HepG2 (cell line): ENCODE data around the gene VPS11. TPM values are rescaled to one million over a fixed set of nuclear protein-coding genes. Genes with fewer than 3 reads are reported as not detected.
A peak's percentile ranks its signal among the peaks of the same experiment; 100 is the strongest.

Experiments
- ARID2 ChIP-seq: sonication (generic); formaldehyde crosslinking; IDR thresholded peaks from 2 replicates; pipeline ENCODE4 v1.8.1; 2022; ENCODE audit warnings: mild to moderate bottlenecking, missing genetic modification reagents, borderline replicate concordance
- FOXK1 ChIP-seq: sonication (generic); formaldehyde crosslinking; IDR thresholded peaks from 2 replicates; pipeline ENCODE4 v1.4.0; 2020; ENCODE audit warnings: low read depth, missing genetic modification reagents, borderline replicate concordance
- GRHL1 ChIP-seq: sonication (generic); formaldehyde crosslinking; conservative IDR thresholded peaks from 2 replicates; pipeline ENCODE4 v1.8.0; 2022; ENCODE audit warnings: missing genetic modification reagents
- HIVEP1 ChIP-seq: sonication (generic); formaldehyde crosslinking; IDR thresholded peaks from 2 replicates; pipeline ENCODE4 v1.4.0; 2020; ENCODE audit warnings: mild to moderate bottlenecking, missing genetic modification reagents
- KDM5B ChIP-seq: sonication (generic); formaldehyde crosslinking; IDR thresholded peaks from 2 replicates; pipeline ENCODE4 v1.4.0; 2020; ENCODE audit warnings: missing genetic modification reagents, mild to moderate bottlenecking, borderline replicate concordance
- MATR3 ChIP-seq: sonication (generic); formaldehyde crosslinking; IDR thresholded peaks from 2 replicates; pipeline ENCODE4 v1.4.0; 2020; ENCODE audit warnings: missing genetic modification reagents
- NCOA5 ChIP-seq: sonication (generic); formaldehyde crosslinking; IDR thresholded peaks from 2 replicates; pipeline ENCODE4 v1.4.0; 2020; ENCODE audit warnings: missing genetic modification reagents
- NR0B2 ChIP-seq: sonication (generic); formaldehyde crosslinking; IDR thresholded peaks from 2 replicates; pipeline ENCODE4 v1.4.0; 2020; ENCODE audit warnings: mild to moderate bottlenecking, missing genetic modification reagents
- PHF21A ChIP-seq: sonication (generic); formaldehyde crosslinking; IDR thresholded peaks from 2 replicates; pipeline ENCODE4 v1.5.0; 2020; ENCODE audit warnings: mild to moderate bottlenecking, missing genetic modification reagents
- PLRG1 ChIP-seq: fragments of 450-650 bp; conservative IDR thresholded peaks from 2 replicates; pipeline ENCODE4 v1.6.1; 2016
- POLR2AphosphoS5 ChIP-seq: IDR thresholded peaks from 2 replicates; pipeline ENCODE4 v1.6.1; 2012; ENCODE audit warnings: low read depth, low read length
- SETDB1 ChIP-seq: sonication (generic); formaldehyde crosslinking; IDR thresholded peaks from 2 replicates; pipeline ENCODE4 v1.5.1; 2020; ENCODE audit warnings: missing genetic modification reagents, mild to moderate bottlenecking, borderline replicate concordance
- STAT6 ChIP-seq: sonication (generic); formaldehyde crosslinking; IDR thresholded peaks from 2 replicates; pipeline ENCODE4 v1.4.0; 2020; ENCODE audit warnings: missing genetic modification reagents, mild to moderate bottlenecking, borderline replicate concordance
- TBL1XR1 ChIP-seq: fragments of 150-350 bp; IDR thresholded peaks from 2 replicates; pipeline ENCODE4 v1.6.1; 2014; ENCODE audit warnings: borderline replicate concordance, low read length; ENCODE audit not compliant: partially characterized antibody
- THYN1 ChIP-seq: sonication (generic); formaldehyde crosslinking; IDR thresholded peaks from 2 replicates; pipeline ENCODE4 v1.8.1; 2023; ENCODE audit warnings: low read depth, mild to moderate bottlenecking, moderate library complexity, missing genetic modification reagents, borderline replicate concordance
- UBTF ChIP-seq: sonication (generic); formaldehyde crosslinking; IDR thresholded peaks from 2 replicates; pipeline ENCODE4 v1.4.0; 2020; ENCODE audit warnings: mild to moderate bottlenecking, missing genetic modification reagents
- ZNF124 ChIP-seq: sonication (generic); formaldehyde crosslinking; IDR thresholded peaks from 2 replicates; pipeline ENCODE4 v1.4.0; 2020; ENCODE audit warnings: missing genetic modification reagents
- ZNF335 ChIP-seq: sonication (generic); formaldehyde crosslinking; IDR thresholded peaks from 2 replicates; pipeline ENCODE4 v1.4.0; 2020; ENCODE audit warnings: missing genetic modification reagents
- ZNF552 ChIP-seq: sonication (generic); formaldehyde crosslinking; IDR thresholded peaks from 2 replicates; pipeline ENCODE4 v1.9.0; 2022; ENCODE audit warnings: missing genetic modification reagents, mild to moderate bottlenecking, borderline replicate concordance
- ZNF607 ChIP-seq: sonication (generic); formaldehyde crosslinking; IDR thresholded peaks from 2 replicates; pipeline ENCODE4 v1.5.1; 2020; ENCODE audit warnings: missing genetic modification reagents, mild to moderate bottlenecking, borderline replicate concordance
- polyA plus RNA-seq, 8 experiments: library from polyadenylated mRNA; depleted of rRNA in 3 of 8; stranded (reverse) in 7 of 8; unstranded in 1 of 8; fragments of >200 nt; fragmentation: Illumina TruSeq in 4 of 8; extraction: Trizol in 4 of 8; gene quantifications; 2 replicates each; pipeline versions ENCODE4 v1.2.1 to v1.2.3, GENCODE V29; 2011 to 2016; ENCODE audit warnings: low read depth in 4 of 8, missing spikeins in 1 of 8, mixed read lengths in 1 of 8; ENCODE audit not compliant: insufficient read depth in 1 of 8
- total RNA-seq, 5 experiments: library from RNA; depleted of rRNA; stranded (reverse); fragments of >200 nt; fragmentation: Illumina TruSeq; extraction: Trizol; gene quantifications; 2 replicates each; pipeline ENCODE4 v1.2.3, GENCODE V29; 2016; ENCODE audit warnings: low read depth in 1 of 5

The VPS11 gene
- total and polyA plus RNA-seq, 2 of the 13 experiments (the other 11 are each of a cell fraction or from before 2014, with no cell fraction given) = 13.7 to 21.6 TPM

- TF ChIP-seq UBTF (CRISPR knock-in tag) (no peak), PHF21A (CRISPR knock-in tag) (no peak), NCOA5 (CRISPR knock-in tag) (no peak), THYN1 (CRISPR knock-in tag) (no peak), GRHL1 (CRISPR knock-in tag) (no peak), HIVEP1 (CRISPR knock-in tag) (no peak), NR0B2 (0 out of 2 replicates have a peak, but pooled peaks have one; percentile 2), KDM5B (no peak), TBL1XR1 (no peak), ZNF335 (CRISPR knock-in tag) (no peak; the same call in 1 of the 2 replicates), STAT6 (CRISPR knock-in tag) (no peak; the same call in 1 of the 2 replicates), SETDB1 (CRISPR knock-in tag) (0 out of 2 replicates have a peak, but pooled peaks have one; percentile 28), POLR2AphosphoS5 (peak; percentile 37; the same call in 1 of the 2 replicates), MATR3 (CRISPR knock-in tag) (no peak), PLRG1 (no peak), ZNF607 (peak; percentile 7; the same call in 1 of the 2 replicates), ZNF552 (CRISPR knock-in tag) (0 out of 2 replicates have a peak, but pooled peaks have one; percentile 40), ARID2 (CRISPR knock-in tag) (0 out of 2 replicates have a peak, but pooled peaks have one; percentile 50), ZNF124 (CRISPR knock-in tag) (no peak), FOXK1 (no peak)
Measured at GRCh38 chr11:119100994-119101758, 33.6 kb downstream of the VPS11 start (continued).
